WTC11 (cell line): Measurements from ENCODE around the gene EIF2AK3. TPM values are rescaled to one million over a fixed set of nuclear protein-coding genes. Genes with fewer than 3 reads are reported as not detected.

Source experiments
- ATAC-seq: fragments of 200-7000 bp; cut with Tn5 transposase; 2 replicates; pipeline ENCODE4 v1.10.0; 2021; ENCODE audit warnings: mild to moderate bottlenecking, moderate library complexity
- CTCF ChIA-PET: fragments of 300-600 bp; sonication (Branson Sonifier 250); formaldehyde crosslinking; loops from one replicate; lab custom pipeline; 2021; ENCODE audit warnings: antibody characterized with exemption; lab: Charles Lee
- POLR2A ChIA-PET: fragments of 350-600 bp; sonication (Branson Sonifier 250); formaldehyde crosslinking; loops from one replicate; lab custom pipeline; 2021; ENCODE audit warnings: antibody characterized with exemption; lab: Charles Lee
- DNase-seq: peaks from one replicate; pipeline ENCODE4 v3.0.0; 2021; ENCODE audit warnings: low spot score
- H3K27ac Mint-ChIP-seq: 2 replicates; pipeline ENCODE4 v1.8.0; 2021; ENCODE audit warnings: mixed read lengths
- H3K27me3 Mint-ChIP-seq: 2 replicates; pipeline ENCODE4 v1.8.0; 2021; ENCODE audit warnings: low read depth, mild to moderate bottlenecking, moderate library complexity, mixed read lengths
- H3K36me3 Mint-ChIP-seq: 2 replicates; pipeline ENCODE4 v1.8.0; 2021; ENCODE audit warnings: mixed read lengths
- H3K4me1 Mint-ChIP-seq: 2 replicates; pipeline ENCODE4 v1.8.0; 2022; ENCODE audit warnings: mixed read lengths
- H3K4me3 Mint-ChIP-seq: 2 replicates; pipeline ENCODE4 v1.8.0; 2021; ENCODE audit warnings: mild to moderate bottlenecking, moderate library complexity, mixed read lengths
- H3K9me3 Mint-ChIP-seq: 2 replicates; pipeline ENCODE4 v1.8.0; 2021; ENCODE audit warnings: mixed read lengths
- ARID4B ChIP-seq: sonication (generic); formaldehyde crosslinking; IDR thresholded peaks from 2 replicates; pipeline ENCODE4 v1.8.0; 2023; ENCODE audit warnings: missing genetic modification reagents, mild to moderate bottlenecking, borderline replicate concordance
- CDX4 ChIP-seq: fragments of 250-450 bp; sonication (Bioruptor Pico); IDR thresholded peaks from 2 replicates; pipeline ENCODE4 v1.9.0; 2021; ENCODE audit warnings: moderate library complexity, mild to moderate bottlenecking, inconsistent platforms, borderline replicate concordance
- CREM ChIP-seq: sonication (generic); formaldehyde crosslinking; IDR thresholded peaks from 2 replicates; pipeline ENCODE4 v1.8.1; 2022; ENCODE audit warnings: mild to moderate bottlenecking, missing genetic modification reagents, moderate library complexity
- ETV6 ChIP-seq: sonication (generic); formaldehyde crosslinking; IDR thresholded peaks from 2 replicates; pipeline ENCODE4 v1.8.1; 2022; ENCODE audit warnings: mild to moderate bottlenecking, missing genetic modification reagents
- FOXK1 ChIP-seq: sonication (generic); formaldehyde crosslinking; IDR thresholded peaks from 2 replicates; pipeline ENCODE4 v1.8.0; 2022; ENCODE audit warnings: mild to moderate bottlenecking, moderate library complexity, missing genetic modification reagents
- GABPB1 ChIP-seq: sonication (generic); formaldehyde crosslinking; IDR thresholded peaks from 2 replicates; pipeline ENCODE4 v1.8.1; 2023; ENCODE audit warnings: mild to moderate bottlenecking, missing genetic modification reagents
- GRHL2 ChIP-seq: fragments of 250-450 bp; sonication (Bioruptor Pico); IDR thresholded peaks from 2 replicates; pipeline ENCODE4 v1.8.0; 2022; ENCODE audit warnings: mild to moderate bottlenecking, moderate library complexity; ENCODE audit not compliant: insufficient replicate concordance, severe bottlenecking
- HMGXB4 ChIP-seq: sonication (generic); formaldehyde crosslinking; IDR thresholded peaks from 2 replicates; pipeline ENCODE4 v1.8.1; 2023; ENCODE audit warnings: mild to moderate bottlenecking, moderate library complexity, missing genetic modification reagents
- IRF2 ChIP-seq: sonication (generic); formaldehyde crosslinking; IDR thresholded peaks from 2 replicates; pipeline ENCODE4 v1.8.0; 2022; ENCODE audit warnings: low read depth, missing genetic modification reagents, borderline replicate concordance
- JAZF1 ChIP-seq: fragments of 250-450 bp; sonication (Bioruptor Pico); IDR thresholded peaks from 2 replicates; pipeline ENCODE4 v1.9.0; 2021; ENCODE audit warnings: moderate library complexity, mild to moderate bottlenecking, inconsistent platforms
- MAX ChIP-seq: sonication (generic); formaldehyde crosslinking; IDR thresholded peaks from 2 replicates; pipeline ENCODE4 v1.8.0; 2022; ENCODE audit warnings: mild to moderate bottlenecking, missing genetic modification reagents
- MXD4 ChIP-seq: fragments of 250-450 bp; sonication (Bioruptor Pico); IDR thresholded peaks from 2 replicates; pipeline ENCODE4 v1.8.0; 2021; ENCODE audit warnings: mild to moderate bottlenecking, moderate library complexity, borderline replicate concordance
- MYBL2 ChIP-seq: sonication (generic); formaldehyde crosslinking; IDR thresholded peaks from 2 replicates; pipeline ENCODE4 v1.8.1; 2023; ENCODE audit warnings: mild to moderate bottlenecking, moderate library complexity, missing genetic modification reagents
- NFE2L1 ChIP-seq: sonication (generic); formaldehyde crosslinking; IDR thresholded peaks from 2 replicates; pipeline ENCODE4 v1.8.1; 2023; ENCODE audit warnings: missing genetic modification reagents
- RELA ChIP-seq: sonication (generic); formaldehyde crosslinking; IDR thresholded peaks from 2 replicates; pipeline ENCODE4 v1.8.1; 2022; ENCODE audit warnings: missing genetic modification reagents, mild to moderate bottlenecking, borderline replicate concordance
- ZSCAN18 ChIP-seq: fragments of 250-450 bp; sonication (Bioruptor Pico); IDR thresholded peaks from 2 replicates; pipeline ENCODE4 v2.1.2; 2022; ENCODE audit warnings: mild to moderate bottlenecking, moderate library complexity
- total RNA-seq: library from RNA; stranded (reverse); gene quantifications from 3 replicates; pipeline ENCODE4 v1.2.3, GENCODE V29; 2021

EIF2AK3 gene
- total RNA-seq, 1 experiment from 2014 or later, result 20.8 TPM

GRCh38 chr2:88632569-88632968 lies 5.3 kb upstream of the EIF2AK3 start (continued):
- TF ChIP-seq CDX4 (CRISPR knock-in tag) (no peak), MYBL2 (CRISPR knock-in tag) (no peak), JAZF1 (CRISPR knock-in tag) (no peak), HMGXB4 (CRISPR knock-in tag) (no peak), MAX (CRISPR knock-in tag) (no peak), IRF2 (no peak)

GRCh38 chr2:88628571-88628939 lies 1.3 kb upstream of the EIF2AK3 start:
- TF ChIP-seq MXD4 (CRISPR knock-in tag), result no peak
- no peak for TF ChIP-seq ARID4B
- no peak for TF ChIP-seq RELA (CRISPR knock-in tag)
- TF ChIP-seq FOXK1 (CRISPR knock-in tag), result no peak
- TF ChIP-seq, all 79 proteins: peak for 0
- Mint-ChIP-seq H3K27ac (peak overlapping the region; percentile 81), H3K4me1 (peaks cover 47% of the 10 kb centered on the region), H3K36me3 (no peaks in the 10 kb centered on the region), H3K27me3 (no peaks in the 10 kb centered on the region), H3K4me3 (no peak overlapping the region), H3K9me3 (no peaks in the 10 kb centered on the region)
- CTCF ChIA-PET, result interaction anchor here (0.8 to 2.4 kb wide), 2 partner anchors 41 to 43 kb away, joined by 5 read pairs; no protein-coding TSS in a partner anchor
- DNase-seq (no peak), ATAC-seq (no peak)
- POLR2A ChIA-PET, result interaction anchor here (0.5 to 1.3 kb wide), 5 partner anchors 12 to 60 kb away, joined by 3 to 5 read pairs (median 3); no protein-coding TSS in a partner anchor

GRCh38 chr2:88627856-88628570 lies 749 bp upstream of the EIF2AK3 start:
- H3K27ac Mint-ChIP-seq, result no peak overlapping the region
- H3K9me3 Mint-ChIP-seq, result no peaks in the 10 kb centered on the region
- peak; percentile 81 for DNase-seq
- ChIA-PET CTCF (interaction anchor here (0.7 to 2.4 kb wide), 3 partner anchors 42 to 568 kb away, joined by 3 to 5 read pairs (median 5); no protein-coding TSS in a partner anchor), POLR2A (interaction anchor here (0.5 to 1.3 kb wide), 5 partner anchors 12 to 61 kb away, joined by 3 to 5 read pairs (median 3); no protein-coding TSS in a partner anchor)
- H3K27me3 Mint-ChIP-seq, result no peaks in the 10 kb centered on the region
- no peak overlapping the region for H3K4me3 Mint-ChIP-seq
- H3K4me1 Mint-ChIP-seq, result peaks cover 47% of the 10 kb centered on the region
- H3K36me3 Mint-ChIP-seq, result no peaks in the 10 kb centered on the region
- ATAC-seq, result peak; percentile 40
- TF ChIP-seq ZSCAN18 (CRISPR knock-in tag) (no peak), GABPB1 (CRISPR knock-in tag) (peak; percentile 55), MAX (CRISPR knock-in tag) (0 out of 2 replicates have a peak, but pooled peaks have one; percentile 5), NFE2L1 (0 out of 2 replicates have a peak, but pooled peaks have one; percentile 42), CREM (CRISPR knock-in tag) (0 out of 2 replicates have a peak, but pooled peaks have one; percentile 8), GRHL2 (CRISPR knock-in tag) (no peak), RELA (CRISPR knock-in tag) (no peak), ETV6 (CRISPR knock-in tag) (peak; percentile 65; the same call in 1 of the 2 replicates)
